AG20443 (cell line): Measurements from ENCODE around the gene CACFD1.
"Not testable (repeated sequence)": the region's sequence is repeated elsewhere in the genome, so short reads cannot be mapped to it uniquely, and the experiment has no call there.

Source experiments
- DNase-seq: peaks from one replicate; pipeline ENCODE4 v3.0.0; 2012; ENCODE audit warnings: low spot score, mixed read lengths

Gene CACFD1

DNA sequence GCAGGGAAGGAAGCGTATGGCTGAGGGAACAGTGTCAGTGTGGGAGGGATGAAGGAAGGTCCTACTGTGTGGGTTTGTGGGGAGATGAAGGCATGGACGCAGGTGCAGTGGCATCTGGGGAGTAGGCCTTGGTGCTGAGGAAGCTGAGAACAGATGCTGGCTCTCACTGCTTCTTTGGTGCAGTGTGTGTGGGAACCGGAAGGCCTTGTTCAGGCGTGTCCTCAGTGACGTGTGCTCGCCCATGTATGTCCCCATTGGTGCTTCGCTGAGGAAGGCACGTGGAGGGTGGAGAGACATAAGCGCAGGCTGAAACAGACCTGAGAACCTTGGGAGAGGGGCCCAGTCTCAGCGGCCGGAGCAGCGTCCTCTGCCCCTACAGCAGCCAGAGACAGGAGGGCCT, 18.9 kb upstream of the CACFD1 start:
- DNase-seq, result no peak

DNA sequence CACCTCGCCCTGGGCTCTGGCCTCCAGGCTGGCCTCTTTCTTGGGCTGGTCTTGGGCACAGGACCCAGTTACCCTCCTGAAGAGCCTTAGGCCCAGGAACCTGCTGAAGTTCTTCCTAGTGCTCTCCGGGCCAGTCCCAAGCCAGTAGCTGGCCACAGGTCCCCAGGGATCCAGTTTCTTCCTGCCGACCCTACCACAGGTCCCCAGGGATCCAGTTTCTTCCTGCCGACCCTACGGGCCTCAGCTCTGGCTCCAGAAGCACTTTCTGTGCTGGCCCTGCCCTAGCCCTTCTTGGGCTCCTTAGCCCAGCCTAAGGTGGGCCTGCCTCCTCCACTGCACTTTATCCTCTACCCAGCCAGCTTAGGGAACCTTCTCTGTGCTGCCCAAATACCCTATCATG, 18.2 kb upstream of the CACFD1 start:
- DNase-seq, result no peak

DNA sequence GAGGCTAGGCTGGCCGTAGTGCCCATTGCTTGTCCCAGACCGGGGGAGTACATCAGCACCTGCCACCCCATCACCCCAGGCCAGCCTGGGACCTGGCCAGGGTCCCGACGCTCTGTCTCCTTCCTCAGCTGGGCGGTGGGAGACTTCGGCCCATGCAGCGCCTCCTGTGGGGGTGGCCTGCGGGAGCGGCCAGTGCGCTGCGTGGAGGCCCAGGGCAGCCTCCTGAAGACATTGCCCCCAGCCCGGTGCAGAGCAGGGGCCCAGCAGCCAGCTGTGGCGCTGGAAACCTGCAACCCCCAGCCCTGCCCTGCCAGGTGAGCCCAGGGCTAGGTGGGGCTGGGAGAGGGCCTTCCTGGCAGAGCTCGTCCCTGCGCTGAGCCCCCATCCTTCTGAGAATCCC, 16.5 kb upstream of the CACFD1 start:
- DNase-seq, result no peak

DNA sequence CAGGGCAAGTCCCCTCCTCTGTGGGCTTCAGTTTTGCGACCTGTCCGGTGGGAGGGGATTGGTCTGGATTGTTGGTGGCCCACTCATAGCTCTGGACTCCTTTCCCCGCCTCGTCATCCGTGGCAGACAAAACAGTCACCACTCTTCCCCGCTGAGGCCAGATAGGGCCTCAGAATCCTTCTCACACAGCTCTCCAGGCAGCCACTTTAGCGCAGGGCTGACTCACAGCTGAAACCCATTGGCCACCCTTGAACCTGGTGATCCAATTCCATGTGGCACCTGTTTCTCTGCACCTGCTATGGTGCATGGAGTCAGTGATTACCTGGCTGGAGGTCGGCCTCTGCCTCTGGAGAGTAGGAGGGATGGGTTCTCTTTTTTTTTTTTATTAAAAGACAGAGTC, 15.8 kb upstream of the CACFD1 start:
- DNase-seq, result peak; percentile 35

DNA sequence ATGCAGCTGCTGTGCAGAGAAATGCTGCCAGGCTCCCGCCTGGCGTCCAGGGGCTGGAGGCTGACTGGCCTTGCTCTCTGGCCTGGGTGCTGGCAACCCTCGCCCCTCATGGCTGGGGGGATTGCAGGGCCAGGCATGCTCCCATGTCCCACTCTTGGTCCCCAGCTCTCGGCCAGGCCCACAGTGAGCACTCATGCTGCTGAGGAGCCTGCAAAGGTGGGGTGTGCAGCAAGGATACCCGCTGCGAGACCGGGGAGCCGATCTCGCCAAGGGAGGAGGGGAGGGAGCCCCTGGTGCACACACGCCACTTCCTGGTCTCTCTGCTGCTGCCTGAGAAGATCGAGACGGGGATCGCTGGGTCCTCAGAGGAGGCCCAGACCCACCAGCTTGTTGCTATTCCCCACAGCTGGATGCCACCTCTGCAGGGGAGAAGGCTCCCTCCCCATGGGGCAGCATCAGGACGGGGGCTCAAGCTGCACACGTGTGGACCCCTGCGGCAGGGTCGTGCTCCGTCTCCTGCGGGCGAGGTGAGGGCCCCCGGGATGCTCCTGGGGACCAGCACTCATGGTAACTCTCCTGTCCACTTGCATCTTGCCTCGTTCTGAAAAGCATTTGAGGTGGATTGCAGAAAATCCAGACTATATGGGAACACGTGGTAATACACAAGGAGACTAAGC, 14.3 kb upstream of the CACFD1 start:
- no peak for DNase-seq

DNA sequence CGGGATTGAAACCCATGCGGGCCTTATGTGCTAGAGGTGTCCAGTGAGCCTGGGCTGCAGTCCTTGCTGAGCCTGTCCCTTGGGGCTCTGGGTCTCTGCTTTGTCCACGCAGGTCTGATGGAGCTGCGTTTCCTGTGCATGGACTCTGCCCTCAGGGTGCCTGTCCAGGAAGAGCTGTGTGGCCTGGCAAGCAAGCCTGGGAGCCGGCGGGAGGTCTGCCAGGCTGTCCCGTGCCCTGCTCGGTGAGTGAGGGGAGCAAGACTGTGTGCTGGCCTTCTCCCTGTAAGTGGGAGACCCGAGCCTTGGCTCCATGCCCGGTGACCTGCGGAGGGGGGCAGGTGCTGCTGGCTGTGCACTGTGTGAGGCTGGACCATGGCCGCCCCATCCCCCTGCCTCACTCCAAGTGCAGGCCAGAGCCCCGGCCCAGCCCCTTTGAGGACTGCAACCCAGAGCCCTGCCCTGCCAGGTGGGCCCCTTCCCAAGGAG, 11.2 kb upstream of the CACFD1 start:
- DNase-seq, result no peak

DNA sequence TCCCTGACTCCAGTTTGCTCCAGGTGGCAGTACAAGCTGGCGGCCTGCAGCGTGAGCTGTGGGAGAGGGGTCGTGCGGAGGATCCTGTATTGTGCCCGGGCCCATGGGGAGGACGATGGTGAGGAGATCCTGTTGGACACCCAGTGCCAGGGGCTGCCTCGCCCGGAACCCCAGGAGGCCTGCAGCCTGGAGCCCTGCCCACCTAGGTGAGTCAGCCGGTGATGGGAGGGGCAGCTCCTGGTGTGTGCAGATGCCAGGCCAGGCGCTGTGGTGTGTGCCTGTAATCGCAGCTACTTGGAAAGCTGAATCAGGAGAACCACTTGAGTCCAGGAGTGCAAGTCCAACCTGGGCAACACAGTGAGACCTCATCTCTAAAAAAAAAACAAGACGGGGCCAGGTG, 10.0 kb upstream of the CACFD1 start:
- no peak for DNase-seq

DNA sequence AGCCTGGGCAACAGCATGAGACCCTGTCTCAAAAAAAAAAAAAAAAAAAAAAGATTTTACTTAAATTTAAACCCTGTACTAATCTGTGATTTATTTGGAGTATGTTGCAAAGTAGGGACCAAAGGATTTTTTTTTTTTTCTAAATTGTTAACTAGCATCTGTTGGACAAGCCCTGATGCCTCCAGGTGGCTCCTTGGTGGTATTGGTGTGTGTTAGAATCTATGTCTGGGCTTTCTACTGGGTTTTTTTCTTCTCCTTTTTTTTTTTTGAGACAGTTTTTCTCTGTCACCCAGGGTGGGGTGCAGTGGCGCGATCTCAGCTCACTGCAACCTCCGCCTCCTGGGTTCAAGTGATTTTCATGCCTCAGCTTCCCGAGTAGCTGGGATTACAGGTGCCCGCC, 7.9 kb upstream of the CACFD1 start:
- not testable (repeated sequence) for DNase-seq

DNA sequence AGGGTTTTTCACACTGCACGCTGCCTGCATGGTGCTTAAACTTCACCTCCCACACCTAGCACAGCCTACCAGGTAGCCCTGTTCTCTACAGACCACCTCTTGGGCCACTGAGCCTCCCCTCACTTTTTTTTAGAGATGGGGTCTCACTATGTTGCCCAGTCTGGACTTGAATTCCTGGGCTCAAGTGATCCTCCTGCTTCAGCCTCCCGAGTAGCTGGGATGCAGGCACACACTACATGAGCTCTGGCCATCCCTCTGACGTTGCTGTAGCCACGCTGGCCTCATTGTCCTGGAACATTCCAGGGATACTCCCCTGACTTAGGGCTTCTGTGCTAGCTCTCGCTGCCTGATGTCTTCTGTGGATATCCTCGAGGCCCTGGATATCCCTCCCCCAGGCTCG, 7.2 kb upstream of the CACFD1 start:
- no peak for DNase-seq

DNA sequence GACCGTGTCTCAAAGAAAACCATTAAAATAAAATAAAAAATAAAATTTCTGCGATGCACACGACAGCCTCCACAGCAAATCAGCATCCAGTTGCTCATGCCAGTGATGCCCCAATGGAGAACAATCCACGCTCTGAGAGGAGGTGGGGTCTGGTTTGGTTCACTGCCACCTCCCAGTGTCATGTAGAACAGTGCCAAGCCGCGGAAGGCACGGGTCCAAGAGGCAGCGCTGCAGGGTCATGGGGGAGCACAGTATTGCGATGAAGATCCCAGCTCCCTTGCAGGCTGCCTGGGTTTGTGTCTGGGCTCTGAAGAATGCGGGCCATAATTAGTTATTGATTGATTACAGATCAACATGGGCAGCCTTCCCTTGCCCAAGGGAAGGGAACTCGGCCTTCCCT, 6.1 kb upstream of the CACFD1 start:
- no peak for DNase-seq

DNA sequence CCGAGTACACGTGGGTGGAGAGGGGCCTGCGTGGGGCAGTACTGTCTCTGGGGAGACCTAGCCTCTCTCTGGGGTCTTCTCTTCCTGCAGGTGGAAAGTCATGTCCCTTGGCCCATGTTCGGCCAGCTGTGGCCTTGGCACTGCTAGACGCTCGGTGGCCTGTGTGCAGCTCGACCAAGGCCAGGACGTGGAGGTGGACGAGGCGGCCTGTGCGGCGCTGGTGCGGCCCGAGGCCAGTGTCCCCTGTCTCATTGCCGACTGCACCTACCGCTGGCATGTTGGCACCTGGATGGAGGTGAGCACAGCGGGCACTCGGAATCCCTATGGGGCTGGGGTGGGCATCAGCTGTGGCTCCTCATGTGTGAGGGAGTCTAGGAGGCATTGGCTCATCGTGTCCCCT, 5.5 kb upstream of the CACFD1 start:
- no peak for DNase-seq

DNA sequence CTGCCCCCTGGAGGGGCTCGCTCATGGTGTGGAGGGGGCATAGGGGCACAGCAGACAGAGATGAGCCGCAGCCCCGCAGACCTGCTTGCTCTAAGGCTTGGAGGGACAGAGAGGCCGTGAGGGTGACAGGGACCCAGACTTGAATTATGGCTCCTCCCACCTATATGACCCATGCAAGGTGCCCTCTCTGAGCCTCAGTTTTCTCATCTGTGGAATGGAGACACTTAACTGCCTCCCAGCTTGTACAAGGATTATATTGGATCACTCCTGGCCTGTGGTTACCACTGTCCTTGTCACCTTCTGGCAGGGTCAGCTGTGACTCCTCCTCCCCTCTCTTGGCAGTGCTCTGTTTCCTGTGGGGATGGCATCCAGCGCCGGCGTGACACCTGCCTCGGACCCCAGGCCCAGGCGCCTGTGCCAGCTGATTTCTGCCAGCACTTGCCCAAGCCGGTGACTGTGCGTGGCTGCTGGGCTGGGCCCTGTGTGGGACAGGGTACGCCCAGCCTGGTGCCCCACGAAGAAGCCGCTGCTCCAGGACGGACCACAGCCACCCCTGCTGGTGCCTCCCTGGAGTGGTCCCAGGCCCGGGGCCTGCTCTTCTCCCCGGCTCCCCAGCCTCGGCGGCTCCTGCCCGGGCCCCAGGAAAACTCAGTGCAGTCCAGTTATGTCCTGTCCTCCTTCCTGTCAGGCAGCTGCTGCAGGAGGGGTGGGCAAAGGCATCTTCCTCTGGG, 4.7 kb upstream of the CACFD1 start:
- DNase-seq, result no peak

DNA sequence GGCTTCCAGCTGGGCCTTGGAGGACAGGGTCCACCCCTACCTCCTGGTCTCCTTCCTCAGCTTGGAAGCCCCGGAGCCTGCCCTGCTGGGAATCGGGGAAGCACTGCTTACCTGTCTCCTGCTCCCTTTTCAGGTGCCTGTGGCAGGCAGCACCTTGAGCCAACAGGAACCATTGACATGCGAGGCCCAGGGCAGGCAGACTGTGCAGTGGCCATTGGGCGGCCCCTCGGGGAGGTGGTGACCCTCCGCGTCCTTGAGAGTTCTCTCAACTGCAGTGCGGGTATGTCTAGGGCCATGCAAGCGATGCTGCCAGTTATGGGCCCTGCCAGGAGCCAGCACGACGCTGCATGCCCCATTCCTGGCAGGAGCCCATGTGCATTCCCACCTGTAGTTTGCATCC, 3.8 kb upstream of the CACFD1 start:
- no peak for DNase-seq

DNA sequence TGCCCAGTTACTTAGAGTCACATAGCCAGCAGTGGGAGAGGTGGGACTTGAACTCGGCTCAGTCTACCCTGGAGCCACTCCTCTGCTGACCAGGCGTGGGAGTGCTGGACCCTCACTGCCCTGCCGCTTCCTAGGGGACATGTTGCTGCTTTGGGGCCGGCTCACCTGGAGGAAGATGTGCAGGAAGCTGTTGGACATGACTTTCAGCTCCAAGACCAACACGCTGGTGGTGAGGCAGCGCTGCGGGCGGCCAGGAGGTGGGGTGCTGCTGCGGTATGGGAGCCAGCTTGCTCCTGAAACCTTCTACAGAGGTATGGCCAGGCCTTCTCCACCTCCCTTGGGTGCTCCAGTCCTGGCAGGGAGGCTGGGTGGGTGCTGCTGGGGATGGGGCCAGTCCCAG, 3.4 kb upstream of the CACFD1 start:
- DNase-seq, result no peak

DNA sequence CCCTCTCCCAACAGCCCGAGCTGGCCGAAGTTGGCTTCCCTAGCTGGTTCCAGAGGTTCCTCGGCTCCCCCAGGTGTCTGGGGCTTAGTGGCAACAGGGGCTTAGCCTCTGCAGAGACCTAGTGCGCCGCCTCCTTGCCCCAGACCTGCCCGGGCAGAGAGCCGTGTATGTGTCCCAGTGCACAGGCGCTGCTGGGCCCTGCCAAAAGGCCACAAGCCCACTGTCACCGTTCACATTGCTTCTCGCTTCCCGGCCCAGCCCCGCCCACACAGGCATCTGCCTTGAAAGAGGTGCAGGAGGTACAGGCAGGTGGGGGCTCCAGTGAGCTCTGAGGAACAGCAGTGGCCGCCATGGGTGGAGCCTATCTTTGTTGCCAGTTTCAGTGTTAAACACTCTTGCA, 2.5 kb upstream of the CACFD1 start:
- no peak for DNase-seq

DNA sequence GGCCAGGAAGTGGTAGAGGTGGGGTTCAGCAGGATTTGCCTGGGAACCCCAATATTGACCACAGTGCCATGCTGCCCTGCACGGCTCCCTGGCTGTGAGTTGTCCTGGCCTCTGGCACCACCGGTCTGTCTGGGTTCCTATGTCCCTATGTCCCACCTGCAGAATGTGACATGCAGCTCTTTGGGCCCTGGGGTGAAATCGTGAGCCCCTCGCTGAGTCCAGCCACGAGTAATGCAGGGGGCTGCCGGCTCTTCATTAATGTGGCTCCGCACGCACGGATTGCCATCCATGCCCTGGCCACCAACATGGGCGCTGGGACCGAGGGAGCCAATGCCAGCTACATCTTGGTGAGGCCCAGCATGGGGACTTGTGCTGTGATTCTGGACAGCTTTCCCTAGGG, 2.0 kb upstream of the CACFD1 start:
- DNase-seq, result no peak

DNA sequence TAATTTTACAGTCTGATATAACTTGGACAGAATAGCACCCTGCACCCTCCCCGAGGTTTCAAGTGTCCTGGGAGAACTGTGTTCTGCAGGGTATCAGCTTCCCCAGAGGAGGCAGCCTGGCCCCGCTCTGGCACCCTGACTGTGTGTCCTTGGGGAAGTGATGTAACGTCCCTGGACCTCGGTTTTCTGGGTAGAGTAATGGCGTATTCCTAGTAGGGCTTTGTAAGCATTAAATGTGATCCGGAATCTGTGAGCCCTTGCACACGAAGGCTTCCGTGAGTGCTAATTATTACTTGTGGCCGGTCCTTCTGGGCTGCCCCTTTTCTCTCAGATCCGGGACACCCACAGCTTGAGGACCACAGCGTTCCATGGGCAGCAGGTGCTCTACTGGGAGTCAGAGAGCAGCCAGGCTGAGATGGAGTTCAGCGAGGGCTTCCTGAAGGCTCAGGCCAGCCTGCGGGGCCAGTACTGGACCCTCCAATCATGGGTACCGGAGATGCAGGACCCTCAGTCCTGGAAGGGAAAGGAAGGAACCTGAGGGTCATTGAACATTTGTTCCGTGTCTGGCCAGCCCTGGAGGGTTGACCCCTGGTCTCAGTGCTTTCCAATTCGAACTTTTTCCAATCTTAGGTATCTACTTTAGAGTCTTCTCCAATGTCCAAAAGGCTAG, 1.0 kb upstream of the CACFD1 start:
- no peak for DNase-seq

DNA sequence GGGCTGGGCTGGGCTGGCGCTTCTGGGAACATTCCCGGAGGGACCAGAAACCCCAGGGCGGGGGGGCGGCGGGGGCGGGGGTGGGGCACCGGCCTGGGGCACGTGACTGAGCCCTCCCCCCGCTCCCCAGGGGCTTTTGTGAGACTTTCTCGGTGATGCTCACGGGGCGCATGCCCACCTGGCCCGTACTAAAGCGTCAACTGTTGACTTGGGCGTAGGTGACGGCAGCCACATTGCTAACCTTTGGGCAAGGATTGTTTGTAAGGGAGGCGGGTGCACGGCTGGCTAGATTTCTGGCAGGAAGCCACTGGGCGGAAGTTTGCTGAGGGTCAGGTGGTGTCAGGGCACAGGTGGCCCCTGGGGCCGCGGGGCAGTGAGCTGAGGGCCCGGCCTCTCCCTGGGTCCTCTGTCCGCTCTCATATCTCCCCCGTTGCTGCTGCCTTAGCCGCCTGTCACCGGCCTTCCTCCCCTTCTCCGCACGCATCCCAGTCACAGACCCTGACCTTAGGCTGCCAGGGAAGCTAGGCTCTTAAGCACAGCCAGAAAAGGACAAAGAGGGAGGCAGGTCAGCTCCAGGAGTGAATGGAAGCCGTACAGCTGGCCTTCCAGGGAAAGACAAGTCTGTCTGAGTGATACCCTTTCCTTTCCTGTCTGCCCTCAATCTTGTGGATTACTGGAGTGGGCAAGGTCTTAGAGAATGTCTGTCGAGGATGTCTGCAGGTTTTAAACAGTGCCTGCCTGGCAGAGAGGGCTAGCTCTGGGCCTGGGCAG, 812 bp downstream of the CACFD1 start:
- no peak for DNase-seq

DNA sequence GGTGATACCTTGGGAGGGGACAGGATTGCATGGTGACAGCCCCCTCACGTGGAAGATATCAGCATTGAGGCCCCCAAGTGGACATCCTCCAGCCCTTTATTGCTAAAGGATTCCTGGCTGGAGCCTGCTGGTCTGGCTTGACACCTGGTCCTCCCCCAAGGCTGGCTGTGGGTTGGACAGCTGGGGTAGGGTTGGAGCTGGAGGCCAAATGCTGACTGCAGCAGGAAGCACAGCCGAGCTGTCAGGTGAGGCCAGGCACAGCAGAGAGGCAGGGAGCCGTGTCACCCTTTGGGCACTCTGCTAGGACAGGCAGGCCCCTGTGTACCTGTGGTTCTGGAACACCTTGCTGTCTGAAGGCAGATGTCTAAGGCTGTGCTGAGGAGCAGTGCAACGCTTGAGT, 2.2 kb downstream of the CACFD1 start:
- no peak for DNase-seq

DNA sequence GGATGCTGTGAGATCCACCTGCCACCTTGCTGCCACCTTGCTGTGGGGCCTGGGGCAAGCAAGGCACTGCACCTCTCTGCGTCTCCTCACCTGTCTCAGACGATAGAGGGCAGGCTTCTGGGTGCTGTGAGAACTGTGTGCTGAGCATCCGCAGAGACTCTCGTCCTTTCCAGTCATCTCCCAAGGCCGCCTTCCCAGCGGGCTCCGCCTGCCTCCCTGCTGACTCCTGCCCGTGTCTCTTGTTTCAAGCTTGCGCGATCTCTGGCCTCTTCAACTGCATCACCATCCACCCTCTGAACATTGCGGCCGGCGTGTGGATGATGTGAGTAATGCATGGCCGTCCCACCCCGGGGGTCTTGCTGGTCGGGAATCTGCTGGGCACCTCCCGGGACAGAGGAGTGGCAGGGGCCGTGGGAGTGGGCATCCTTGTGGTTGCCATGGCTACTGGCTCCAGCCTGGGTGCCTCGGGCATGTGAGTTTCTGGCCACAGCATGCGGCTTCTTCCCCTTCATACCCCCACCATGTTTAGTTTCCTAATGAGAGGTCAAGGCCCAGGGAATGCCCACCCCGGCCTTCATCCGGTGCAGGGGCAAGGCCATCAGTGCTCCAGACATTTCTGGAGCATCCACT, 3.6 kb downstream of the CACFD1 start:
- no peak for DNase-seq

DNA sequence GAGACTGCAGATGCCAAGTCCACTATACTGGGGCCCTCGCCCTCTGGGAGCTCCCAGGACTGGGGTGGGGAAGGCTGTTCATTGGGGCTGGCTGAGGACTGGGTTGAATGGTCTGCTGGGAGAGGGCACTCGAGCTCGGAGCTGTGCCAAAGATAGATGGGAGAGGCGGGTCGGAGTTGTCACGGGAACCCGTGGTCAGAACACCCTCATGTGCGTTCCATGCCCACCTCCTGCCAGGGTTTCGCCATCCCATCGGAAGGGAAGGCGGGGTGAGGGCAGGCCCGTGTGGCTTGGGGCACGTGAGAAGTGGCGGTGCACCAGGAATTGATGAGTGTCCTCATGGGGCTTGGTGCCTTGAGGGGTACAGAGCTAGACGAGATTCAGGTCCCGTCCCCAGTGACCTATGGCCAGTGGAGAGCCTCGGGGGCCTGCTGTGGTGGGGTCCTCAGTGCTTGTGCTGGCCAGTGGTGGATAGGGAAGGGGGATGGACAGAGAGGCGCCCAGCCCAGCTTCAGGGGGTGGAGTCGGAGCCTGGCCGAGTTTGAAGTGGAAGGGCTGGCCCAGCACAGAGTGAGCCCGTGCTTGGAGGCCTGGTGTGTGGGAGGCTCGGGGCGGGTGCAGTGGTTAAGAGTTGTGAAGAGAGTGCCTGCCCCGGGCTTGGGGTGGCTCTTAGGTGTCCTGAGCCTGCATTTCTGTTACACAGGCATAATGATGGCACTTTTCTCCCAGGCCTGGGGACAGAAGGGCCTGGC, 4.3 kb downstream of the CACFD1 start:
- DNase-seq, result no peak
